HEK293 (cell line): Measurements from ENCODE around the gene CPA5.

Experiments used
- CTCF ChIA-PET: fragments of 350-600 bp; formaldehyde crosslinking; extraction: SDS; loops from one replicate; lab custom pipeline; 2021; ENCODE audit warnings: antibody characterized with exemption; lab: Yijun Ruan, JAX
- POLR2A ChIA-PET: fragments of 300-600 bp; formaldehyde crosslinking; extraction: SDS; loops from one replicate; lab custom pipeline; 2020; ENCODE audit warnings: antibody characterized with exemption, inconsistent platforms; lab: Yijun Ruan, JAX
- H3K27ac ChIP-seq: fragments of 200-500 bp; sonication (Bioruptor generic); 2 replicates; pipeline ENCODE4 v1.5.1; 2014; ENCODE audit warnings: low read depth, low read length, control low read depth, inconsistent platforms; ENCODE audit errors: extremely low read depth
- H3K36me3 ChIP-seq, 2 experiments: fragments of 200-500 bp in 1 of 2; sonication (Bioruptor generic) in 1 of 2; 1 replicate in 1 of 2; 2 replicates in 1 of 2; pipeline ENCODE4 v1.5.1; 2014 to 2017; ENCODE audit warnings: inconsistent platforms in 2 of 2, low read length in 2 of 2; ENCODE audit not compliant: control insufficient read depth in 2 of 2, insufficient read depth in 1 of 2
- H3K4me1 ChIP-seq: fragments of 200-500 bp; sonication (Bioruptor generic); 2 replicates; pipeline ENCODE4 v1.5.1; 2014; ENCODE audit warnings: mild to moderate bottlenecking, low read length, inconsistent platforms; ENCODE audit not compliant: control insufficient read depth, insufficient read depth
- H3K4me3 ChIP-seq: 2 replicates; pipeline ENCODE4 v1.5.1; 2011; ENCODE audit warnings: low read depth, mild to moderate bottlenecking, control low read depth, low read length, moderate library complexity
- H3K9me3 ChIP-seq: fragments of 200-500 bp; sonication (Bioruptor generic); 2 replicates; pipeline ENCODE4 v1.5.1; 2014; ENCODE audit warnings: low read depth, low read length, inconsistent platforms; ENCODE audit not compliant: control insufficient read depth, insufficient read depth
- AEBP2 ChIP-seq: fragments of 450-650 bp; formaldehyde crosslinking; IDR thresholded peaks from 2 replicates; pipeline ENCODE4 v1.5.1; 2016; ENCODE audit warnings: missing biosample characterization, missing genetic modification characterization, borderline replicate concordance
- GLIS1 ChIP-seq: fragments of 450-650 bp; formaldehyde crosslinking; IDR thresholded peaks from 2 replicates; pipeline ENCODE4 v1.5.1; 2016; ENCODE audit warnings: missing biosample characterization, missing genetic modification characterization
- PRDM1 ChIP-seq: fragments of 450-650 bp; formaldehyde crosslinking; IDR thresholded peaks from 2 replicates; pipeline ENCODE4; 2016; ENCODE audit warnings: missing biosample characterization, missing genetic modification characterization
- SCRT1 ChIP-seq: fragments of 450-650 bp; formaldehyde crosslinking; IDR thresholded peaks from 2 replicates; pipeline ENCODE4 v1.5.1; 2016; ENCODE audit warnings: missing biosample characterization, missing genetic modification characterization, borderline replicate concordance
- ZBTB17 ChIP-seq: fragments of 450-650 bp; formaldehyde crosslinking; IDR thresholded peaks from 2 replicates; pipeline ENCODE4 v1.5.1; 2016; ENCODE audit warnings: missing biosample characterization, missing genetic modification characterization
- ZBTB20 ChIP-seq: fragments of 450-650 bp; formaldehyde crosslinking; IDR thresholded peaks from 2 replicates; pipeline ENCODE4 v1.5.1; 2016; ENCODE audit warnings: missing biosample characterization, missing genetic modification characterization
- ZBTB6 ChIP-seq: fragments of 450-650 bp; formaldehyde crosslinking; IDR thresholded peaks from 2 replicates; pipeline ENCODE4 v1.5.1; 2017; ENCODE audit warnings: missing biosample characterization, missing genetic modification characterization
- ZFP3 ChIP-seq: fragments of 450-650 bp; formaldehyde crosslinking; IDR thresholded peaks from 2 replicates; pipeline ENCODE4 v1.5.1; 2016; ENCODE audit warnings: low read depth, missing biosample characterization, missing genetic modification characterization
- ZFP37 ChIP-seq: fragments of 450-650 bp; formaldehyde crosslinking; IDR thresholded peaks from 2 replicates; pipeline ENCODE4 v1.5.1; 2016; ENCODE audit warnings: missing biosample characterization, missing genetic modification characterization
- ZNF133 ChIP-seq: fragments of 450-650 bp; formaldehyde crosslinking; IDR thresholded peaks from 2 replicates; pipeline ENCODE4 v1.5.1; 2016; ENCODE audit warnings: missing biosample characterization, missing genetic modification characterization
- ZNF138 ChIP-seq: fragments of 450-650 bp; formaldehyde crosslinking; IDR thresholded peaks from 2 replicates; pipeline ENCODE4 v1.5.1; 2016; ENCODE audit warnings: missing biosample characterization, missing genetic modification characterization, borderline replicate concordance
- ZNF366 ChIP-seq: fragments of 450-650 bp; formaldehyde crosslinking; conservative IDR thresholded peaks from 2 replicates; pipeline ENCODE4 v1.5.1; 2016; ENCODE audit warnings: missing biosample characterization, missing genetic modification characterization
- ZNF449 ChIP-seq: fragments of 450-650 bp; formaldehyde crosslinking; IDR thresholded peaks from 2 replicates; pipeline ENCODE4 v1.5.1; 2017; ENCODE audit warnings: missing biosample characterization, mild to moderate bottlenecking, missing genetic modification characterization, moderate library complexity
- ZNF48 ChIP-seq: fragments of 450-650 bp; formaldehyde crosslinking; IDR thresholded peaks from 2 replicates; pipeline ENCODE4 v1.5.1; 2016; ENCODE audit warnings: missing biosample characterization, missing genetic modification characterization
- ZNF548 ChIP-seq: fragments of 450-650 bp; formaldehyde crosslinking; IDR thresholded peaks from 2 replicates; pipeline ENCODE4 v1.5.1; 2016; ENCODE audit warnings: missing biosample characterization, missing genetic modification characterization
- ZNF707 ChIP-seq: fragments of 450-650 bp; formaldehyde crosslinking; IDR thresholded peaks from 2 replicates; pipeline ENCODE4 v1.5.1; 2016; ENCODE audit warnings: missing biosample characterization, missing genetic modification characterization
- ZSCAN4 ChIP-seq: fragments of 450-650 bp; formaldehyde crosslinking; IDR thresholded peaks from 2 replicates; pipeline ENCODE4 v1.5.1; 2017; ENCODE audit warnings: missing biosample characterization, missing genetic modification characterization

The CPA5 gene

GRCh38 chr7:130337410-130337971 is 7.1 kb upstream of the CPA5 start (continued):
- no peak for TF ChIP-seq ZNF548
- TF ChIP-seq ZFP3 (tag by site-specific recombination), result no peak
- no peak for TF ChIP-seq GLIS1 (tag by site-specific recombination)
- TF ChIP-seq ZNF707 (tag by site-specific recombination), result no peak
- no peak for TF ChIP-seq AEBP2
- no peak for TF ChIP-seq ZBTB6 (tag by site-specific recombination)
- no peak for TF ChIP-seq ZSCAN4 (tag by site-specific recombination)
- no peak for TF ChIP-seq ZNF449 (tag by site-specific recombination)

- Histone ChIP-seq H3K9me3 (no peaks in the 10 kb centered on the region), H3K4me3 (no peak overlapping the region), H3K36me3 (no peaks in the 10 kb centered on the region), H3K4me1 (no peaks in the 10 kb centered on the region), H3K27ac (no peak overlapping the region)
- ChIA-PET CTCF (no interaction called here), POLR2A (no interaction called here)
- no peak for TF ChIP-seq ZFP37 (tag by site-specific recombination)
- TF ChIP-seq SCRT1 (tag by site-specific recombination), result no peak
- no peak for TF ChIP-seq ZNF707 (tag by site-specific recombination)
- no peak for TF ChIP-seq ZNF133 (tag by site-specific recombination)
- TF ChIP-seq ZNF48 (tag by site-specific recombination), result no peak
- TF ChIP-seq ZNF138 (tag by site-specific recombination), result no peak
Measured at GRCh38 chr7:130338233-130338632, 6.4 kb upstream of the CPA5 start.

- H3K36me3 ChIP-seq, result no peaks in the 10 kb centered on the region
- ChIA-PET POLR2A (no interaction called here), CTCF (interaction anchor here (0.7 kb wide), 1 partner anchor 101 kb away, joined by 3 read pairs; no protein-coding TSS in a partner anchor)
Measured at GRCh38 chr7:130341882-130342281, 2.7 kb upstream of the CPA5 start.

GRCh38 chr7:130342701-130343380 is 1.8 kb upstream of the CPA5 start:
- Histone ChIP-seq H3K4me3 (no peak overlapping the region), H3K27ac (no peak overlapping the region), H3K4me1 (no peaks in the 10 kb centered on the region), H3K36me3 (no peaks in the 10 kb centered on the region), H3K9me3 (no peaks in the 10 kb centered on the region)
- ChIA-PET POLR2A (no interaction called here), CTCF (no interaction called here)
- TF ChIP-seq ZNF366 (tag by site-specific recombination) (peak; percentile 96), ZBTB17 (no peak), PRDM1 (tag by site-specific recombination) (peak; percentile 51; the same call in 1 of the 2 replicates)

More at GRCh38 chr7:130341882-130342281, 2.7 kb upstream of the CPA5 start:
- Histone ChIP-seq H3K27ac (no peak overlapping the region), H3K4me3 (no peak overlapping the region), H3K9me3 (no peaks in the 10 kb centered on the region), H3K4me1 (no peaks in the 10 kb centered on the region)
- no peak for TF ChIP-seq ZBTB20 (tag by site-specific recombination)
